ENCODE measurements around the gene TTC12. TPM values are rescaled to one million over a fixed set of nuclear protein-coding genes. Genes with fewer than 3 reads are reported as not detected.

Gene TTC12
- polyA plus RNA-seq, 1 donor (not counting 4 experiments of a cell fraction or from before 2014, with no cell fraction given): 27.3 TPM

DNA sequence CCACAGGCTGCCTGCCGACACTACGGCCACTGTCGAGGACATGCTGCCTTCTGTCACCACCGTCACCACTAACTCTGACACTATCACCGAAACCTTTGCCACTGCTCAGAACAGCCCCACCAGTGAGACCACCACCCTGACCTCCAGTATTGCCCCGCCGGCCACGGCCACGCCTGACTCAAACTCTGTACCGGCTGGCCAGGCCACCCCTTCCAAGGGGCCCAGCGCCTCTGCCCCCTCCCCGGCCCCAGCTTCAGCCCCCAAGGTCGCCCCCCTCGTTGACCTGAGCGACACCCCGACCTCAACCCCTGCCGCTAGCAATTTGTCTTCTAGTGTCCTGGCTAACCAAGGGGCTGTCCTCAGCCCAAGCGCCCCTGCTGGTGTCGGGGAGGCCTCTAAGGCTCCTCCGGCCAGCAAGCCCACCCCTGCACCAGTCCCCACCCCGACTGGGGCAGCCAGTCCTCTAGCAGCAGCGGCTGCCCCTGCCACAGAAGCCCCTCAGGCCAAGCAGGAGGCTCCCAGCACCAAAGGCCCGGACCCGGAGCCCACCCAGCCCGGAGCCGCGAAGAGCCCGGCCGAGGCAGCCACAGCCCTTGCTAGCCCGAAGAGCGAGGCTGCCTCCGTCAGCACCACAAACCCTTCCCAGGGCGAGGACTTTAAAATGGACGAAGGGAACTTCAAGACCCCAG, 41.3 kb upstream of the TTC12 start:
- no peak overlapping the region for H2AFZ ChIP-seq (ENCODE audit: control insufficient read depth, low read length)
- no peak for TF ChIP-seq CTCF (optimal IDR thresholded peaks at IDR 0.05 in 1 of 3, IDR thresholded peaks at IDR 0.05 in 1 of 3, conservative IDR thresholded peaks at IDR 0.05 in 1 of 3; ENCODE audit: extremely low read depth in 1 of 3, insufficient read depth in 2 of 3, low read length in 3 of 3)
- TF ChIP-seq EZH2 (IDR thresholded peaks at IDR 0.05; ENCODE audit: low read length): no peak
- H3K9me3 ChIP-seq (ENCODE audit: control insufficient read depth, low read depth, low read length): no peaks in the 10 kb centered on the region
- FAIRE-seq (no peak), DNase-seq (ENCODE audit: low read depth, low spot score) (no peak)
- H3K27ac ChIP-seq (ENCODE audit: control insufficient read depth, insufficient read depth, low read length): no peak overlapping the region
- no peak overlapping the region for H3K9ac ChIP-seq (ENCODE audit: control insufficient read depth, extremely low read depth, insufficient read depth, low read length)
- dilution Hi-C loops (cut with MboI; ENCODE audit: extremely low pct_ligation_motif_present, low sequenced_read_pairs): no loop called here
- no peaks in the 10 kb centered on the region for H3K27me3 ChIP-seq (ENCODE audit: control insufficient read depth, extremely low read depth, insufficient read depth, low read length)
- no peaks in the 10 kb centered on the region for H3K36me3 ChIP-seq (ENCODE audit: control insufficient read depth in 2 of 2, extremely low read depth in 1 of 2, insufficient read depth in 2 of 2, low read length in 2 of 2)
- H3K4me2 ChIP-seq (ENCODE audit: control insufficient read depth, extremely low read depth, insufficient read depth, low read depth, low read length): no peak overlapping the region
- H3K79me2 ChIP-seq (ENCODE audit: control insufficient read depth, insufficient read depth, low read length): no peaks in the 10 kb centered on the region
- no peaks in the 10 kb centered on the region for H4K20me1 ChIP-seq (ENCODE audit: control insufficient read depth, extremely low read depth, insufficient read depth, low read length)
- no peak overlapping the region for H3K4me3 ChIP-seq (ENCODE audit: control insufficient read depth in 2 of 3, extremely low read depth in 1 of 3, insufficient read depth in 2 of 3, low read depth in 1 of 3, low read length in 3 of 3)
- no peaks in the 10 kb centered on the region for H3K9me1 ChIP-seq (ENCODE audit: control insufficient read depth, extremely low read depth, insufficient read depth, low read length)
- H3K4me1 ChIP-seq (ENCODE audit: control insufficient read depth, extremely low read depth, insufficient read depth, low read length): no peaks in the 10 kb centered on the region

DNA sequence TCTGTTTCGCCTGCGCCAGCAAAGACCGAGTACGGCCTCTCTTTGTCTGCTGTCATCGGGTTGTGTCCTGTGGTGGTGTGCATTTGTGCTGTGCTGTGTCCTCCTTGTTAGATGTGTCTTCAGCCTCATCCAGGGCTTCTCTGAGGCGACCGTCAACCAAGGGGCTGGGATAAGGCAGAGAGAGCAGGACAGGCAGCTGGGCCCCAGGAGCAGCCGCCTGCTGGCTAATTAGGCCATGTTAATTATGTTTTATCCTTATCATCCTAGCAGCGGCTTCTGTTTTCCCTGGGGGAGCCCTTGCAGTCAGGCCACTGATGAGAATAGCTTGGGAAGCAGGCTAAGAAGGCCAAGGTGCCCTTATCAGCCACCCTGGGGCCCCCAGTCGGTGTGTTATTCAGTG, 40.7 kb upstream of the TTC12 start:
- no peaks in the 10 kb centered on the region for H3K4me1 ChIP-seq (ENCODE audit: control insufficient read depth, extremely low read depth, insufficient read depth, low read length)
- H3K27me3 ChIP-seq (ENCODE audit: control insufficient read depth, extremely low read depth, insufficient read depth, low read length): no peaks in the 10 kb centered on the region
- TF ChIP-seq CTCF (optimal IDR thresholded peaks at IDR 0.05 in 1 of 3, IDR thresholded peaks at IDR 0.05 in 1 of 3, conservative IDR thresholded peaks at IDR 0.05 in 1 of 3; ENCODE audit: extremely low read depth in 1 of 3, insufficient read depth in 2 of 3, low read length in 3 of 3): no peak
- no peak for TF ChIP-seq EZH2 (IDR thresholded peaks at IDR 0.05; ENCODE audit: low read length)
- H3K79me2 ChIP-seq (ENCODE audit: control insufficient read depth, insufficient read depth, low read length): no peaks in the 10 kb centered on the region
- H3K36me3 ChIP-seq (ENCODE audit: control insufficient read depth in 2 of 2, extremely low read depth in 1 of 2, insufficient read depth in 2 of 2, low read length in 2 of 2): no peaks in the 10 kb centered on the region
- H3K27ac ChIP-seq (ENCODE audit: control insufficient read depth, insufficient read depth, low read length): no peak overlapping the region
- no peak overlapping the region for H2AFZ ChIP-seq (ENCODE audit: control insufficient read depth, low read length)
- DNase-seq (ENCODE audit: low read depth, low spot score) (no peak), FAIRE-seq (no peak)
- H4K20me1 ChIP-seq (ENCODE audit: control insufficient read depth, extremely low read depth, insufficient read depth, low read length): no peaks in the 10 kb centered on the region
- no peaks in the 10 kb centered on the region for H3K9me1 ChIP-seq (ENCODE audit: control insufficient read depth, extremely low read depth, insufficient read depth, low read length)
- H3K9ac ChIP-seq (ENCODE audit: control insufficient read depth, extremely low read depth, insufficient read depth, low read length): no peak overlapping the region
- dilution Hi-C loops (cut with MboI; ENCODE audit: extremely low pct_ligation_motif_present, low sequenced_read_pairs): no loop called here
- H3K9me3 ChIP-seq (ENCODE audit: control insufficient read depth, low read depth, low read length): no peaks in the 10 kb centered on the region
- no peak overlapping the region for H3K4me3 ChIP-seq (ENCODE audit: control insufficient read depth in 2 of 3, extremely low read depth in 1 of 3, insufficient read depth in 2 of 3, low read depth in 1 of 3, low read length in 3 of 3)
- H3K4me2 ChIP-seq (ENCODE audit: control insufficient read depth, extremely low read depth, insufficient read depth, low read depth, low read length): no peak overlapping the region

All from keratinocyte (primary cell).